Fibroblast of pulmonary artery (primary cell): ENCODE results near the gene SLC25A52.
"Not testable (repeated sequence)": the region's sequence is repeated elsewhere in the genome, so short reads cannot be mapped to it uniquely, and the experiment has no call there.

ENCODE experiments used
- DNase-seq: peaks from one replicate; pipeline ENCODE4 v3.0.0-alpha.2; 2010; ENCODE audit warnings: low read depth
- H3K4me3 ChIP-seq: replicated peaks from 2 replicates; pipeline ENCODE4 v1.5.1; 2011; ENCODE audit warnings: low read depth, mild to moderate bottlenecking, control low read depth, low read length, moderate library complexity
- CTCF ChIP-seq: IDR thresholded peaks from 2 replicates; pipeline ENCODE4 v1.5.1; 2011; ENCODE audit warnings: mild to moderate bottlenecking, control low read depth, low read length, inconsistent platforms; ENCODE audit errors: missing control alignments

SLC25A52 gene

GRCh38 chr18:31740180-31740579, 20.5 kb downstream of the SLC25A52 start:
- TF ChIP-seq CTCF = no peak
- no peak for DNase-seq

GRCh38 chr18:31739651-31740050, 21.0 kb downstream of the SLC25A52 start:
- H3K4me3 ChIP-seq = no peak overlapping the region
- no peak for TF ChIP-seq CTCF
- no peak for DNase-seq

More at GRCh38 chr18:31740180-31740579, 20.5 kb downstream of the SLC25A52 start:
- no peak overlapping the region for H3K4me3 ChIP-seq

- TF ChIP-seq CTCF = no peak
Observed at GRCh38 chr18:31738460-31739407, 21.9 kb downstream of the SLC25A52 start.

GRCh38 chr18:31736630-31737029, 24.1 kb downstream of the SLC25A52 start:
- H3K4me3 ChIP-seq = no peak overlapping the region
- DNase-seq = no peak
- TF ChIP-seq CTCF = no peak

More at GRCh38 chr18:31738460-31739407, 21.9 kb downstream of the SLC25A52 start:
- no peak for DNase-seq
- H3K4me3 ChIP-seq = no peak overlapping the region

- H3K4me3 ChIP-seq = no peak overlapping the region
- DNase-seq = no peak
- no peak for TF ChIP-seq CTCF
Observed at GRCh38 chr18:31731628-31732027, 29.1 kb downstream of the SLC25A52 start.

- DNase-seq, H3K4me3 ChIP-seq: not testable (repeated sequence)
Observed at GRCh38 chr18:31729196-31729595, 31.5 kb downstream of the SLC25A52 start.

GRCh38 chr18:31723990-31724711, 36.5 kb downstream of the SLC25A52 start:
- TF ChIP-seq CTCF = no peak
- peak overlapping the region; percentile 55 for H3K4me3 ChIP-seq
- peak; percentile 24 for DNase-seq
